Tibial nerve (tissue), 4 donors: Measurements from ENCODE around the gene DDX51.

ENCODE experiments used
- EP300 ChIP-seq, 2 donors: sonication (generic); formaldehyde crosslinking; IDR thresholded peaks; one replicate each; pipeline ENCODE4 v1.6.1; 2017; ENCODE audit warnings: antibody characterized with exemption in 2 of 2, mild to moderate bottlenecking in 1 of 2
- POLR2A ChIP-seq, 2 donors: fragments of 450-650 bp; IDR thresholded peaks; one replicate each; pipeline ENCODE4 v1.6.1; 2017; ENCODE audit warnings: antibody characterized with exemption in 2 of 2, mild to moderate bottlenecking in 2 of 2, moderate library complexity in 2 of 2
- TF ChIP-seq, protein P1 (sequence below), 5 experiments: fragments of 200-600 bp in 3 of 5; fragments of 450-650 bp in 2 of 5; sonication (generic) in 3 of 5; IDR thresholded peaks; one replicate each; pipeline ENCODE4 v1.5.1; 2016 to 2019; ENCODE audit warnings: antibody characterized with exemption in 5 of 5, mild to moderate bottlenecking in 3 of 5, moderate library complexity in 2 of 5

DNA sequence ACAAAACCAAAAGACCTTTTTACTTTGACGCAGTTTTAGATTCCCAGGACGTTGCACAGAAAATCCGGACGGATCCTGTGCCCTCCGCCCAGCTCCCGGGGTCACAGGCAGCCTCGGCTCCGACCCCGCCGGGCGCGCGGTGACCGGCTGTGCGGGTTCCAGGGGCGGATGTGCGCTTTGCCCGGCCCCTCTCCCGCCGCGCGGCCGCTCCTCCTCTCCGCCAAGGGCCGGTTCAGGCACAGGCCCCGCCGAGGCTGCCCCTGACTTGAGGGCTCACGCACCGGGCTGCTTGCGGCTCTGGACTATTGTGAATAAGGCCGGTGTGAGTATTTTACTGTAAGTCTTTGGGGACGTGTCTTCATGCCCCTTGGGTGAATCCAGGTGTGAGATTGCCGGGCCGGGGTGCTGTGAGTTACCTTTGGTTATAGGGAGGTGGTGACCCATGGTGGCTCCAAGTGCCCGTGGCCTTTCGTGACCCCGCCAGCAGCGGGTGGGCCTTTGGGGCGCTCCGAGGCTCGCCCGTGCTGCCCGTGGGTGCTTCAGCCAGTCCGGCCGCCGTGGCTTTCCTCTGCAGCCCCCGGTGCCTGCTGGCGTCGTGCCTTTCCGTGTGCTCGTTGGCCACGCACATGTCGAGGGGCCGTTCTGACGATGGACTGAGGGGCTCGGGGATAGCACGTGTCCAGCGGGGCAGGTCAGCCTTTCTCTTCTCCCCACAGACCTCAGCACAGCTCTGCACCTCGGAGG is 46.1 kb upstream of the DDX51 start:
- TF ChIP-seq POLR2A (IDR thresholded peaks at IDR 0.05) (no peak), EP300 (IDR thresholded peaks at IDR 0.05) (no peak)
- TF ChIP-seq, protein P1, sequence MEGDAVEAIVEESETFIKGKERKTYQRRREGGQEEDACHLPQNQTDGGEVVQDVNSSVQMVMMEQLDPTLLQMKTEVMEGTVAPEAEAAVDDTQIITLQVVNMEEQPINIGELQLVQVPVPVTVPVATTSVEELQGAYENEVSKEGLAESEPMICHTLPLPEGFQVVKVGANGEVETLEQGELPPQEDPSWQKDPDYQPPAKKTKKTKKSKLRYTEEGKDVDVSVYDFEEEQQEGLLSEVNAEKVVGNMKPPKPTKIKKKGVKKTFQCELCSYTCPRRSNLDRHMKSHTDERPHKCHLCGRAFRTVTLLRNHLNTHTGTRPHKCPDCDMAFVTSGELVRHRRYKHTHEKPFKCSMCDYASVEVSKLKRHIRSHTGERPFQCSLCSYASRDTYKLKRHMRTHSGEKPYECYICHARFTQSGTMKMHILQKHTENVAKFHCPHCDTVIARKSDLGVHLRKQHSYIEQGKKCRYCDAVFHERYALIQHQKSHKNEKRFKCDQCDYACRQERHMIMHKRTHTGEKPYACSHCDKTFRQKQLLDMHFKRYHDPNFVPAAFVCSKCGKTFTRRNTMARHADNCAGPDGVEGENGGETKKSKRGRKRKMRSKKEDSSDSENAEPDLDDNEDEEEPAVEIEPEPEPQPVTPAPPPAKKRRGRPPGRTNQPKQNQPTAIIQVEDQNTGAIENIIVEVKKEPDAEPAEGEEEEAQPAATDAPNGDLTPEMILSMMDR (IDR thresholded peaks at IDR 0.05) = peak in 1 of 5 experiments; percentile 2
